T-helper 1 cell treated with Interleukin-12 subunit alpha and Interleukin-12 subunit beta and Interleukin-4 antibody, amounts not matched to agents 30 μg/mL and 1 μg/mL, for 36 hours (primary cell): Measurements from ENCODE around the gene ARHGAP45.
A peak's percentile ranks its signal among the peaks of the same experiment; 100 is the strongest.

Experiments
- H3K27ac Mint-ChIP-seq: one replicate; pipeline ENCODE4 v1.8.0; 2021; ENCODE audit warnings: mild to moderate bottlenecking, mixed read lengths
- H3K27me3 Mint-ChIP-seq: one replicate; pipeline ENCODE4 v1.8.0; 2021; ENCODE audit warnings: low read depth, mixed read lengths
- H3K36me3 Mint-ChIP-seq: one replicate; pipeline ENCODE4 v1.8.0; 2021; ENCODE audit warnings: low read depth, mixed read lengths
- H3K4me1 Mint-ChIP-seq: one replicate; pipeline ENCODE4 v1.8.0; 2021; ENCODE audit warnings: low read depth, mixed read lengths
- H3K4me3 Mint-ChIP-seq: one replicate; pipeline ENCODE4 v1.8.0; 2021; ENCODE audit warnings: mild to moderate bottlenecking, moderate library complexity, mixed read lengths
- H3K9me3 Mint-ChIP-seq: one replicate; pipeline ENCODE4 v1.8.0; 2021; ENCODE audit warnings: mixed read lengths

The ARHGAP45 gene

DNA sequence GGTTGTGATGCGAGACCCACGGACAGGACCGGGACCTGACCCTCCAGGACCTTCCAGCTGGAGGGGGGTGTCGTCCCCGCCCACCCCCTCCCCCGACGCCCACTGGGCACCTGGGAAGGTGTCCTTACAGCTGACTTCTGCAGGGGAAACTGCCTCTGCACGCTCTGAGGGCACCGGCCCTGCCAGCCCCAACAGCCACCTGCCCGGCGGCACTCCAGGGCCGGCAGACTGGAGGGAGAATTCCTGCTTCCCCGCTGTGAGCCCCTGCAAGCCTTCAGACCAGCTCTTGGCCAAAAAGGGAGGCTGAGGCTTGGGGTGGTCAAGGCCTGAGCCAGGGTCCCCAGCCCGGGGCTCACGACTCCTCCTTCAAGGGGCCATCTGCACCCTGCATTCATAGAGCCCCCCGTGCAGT, 39.3 kb upstream of the ARHGAP45 start:
- no peaks in the 10 kb centered on the region for H3K27me3 Mint-ChIP-seq
- no peaks in the 10 kb centered on the region for H3K9me3 Mint-ChIP-seq
- peak overlapping the region; percentile 65 for H3K27ac Mint-ChIP-seq
- peak overlapping the region; percentile 95 for H3K4me3 Mint-ChIP-seq
- H3K4me1 Mint-ChIP-seq, result peaks cover 23% of the 10 kb centered on the region
- H3K36me3 Mint-ChIP-seq, result peaks cover 24% of the 10 kb centered on the region

DNA sequence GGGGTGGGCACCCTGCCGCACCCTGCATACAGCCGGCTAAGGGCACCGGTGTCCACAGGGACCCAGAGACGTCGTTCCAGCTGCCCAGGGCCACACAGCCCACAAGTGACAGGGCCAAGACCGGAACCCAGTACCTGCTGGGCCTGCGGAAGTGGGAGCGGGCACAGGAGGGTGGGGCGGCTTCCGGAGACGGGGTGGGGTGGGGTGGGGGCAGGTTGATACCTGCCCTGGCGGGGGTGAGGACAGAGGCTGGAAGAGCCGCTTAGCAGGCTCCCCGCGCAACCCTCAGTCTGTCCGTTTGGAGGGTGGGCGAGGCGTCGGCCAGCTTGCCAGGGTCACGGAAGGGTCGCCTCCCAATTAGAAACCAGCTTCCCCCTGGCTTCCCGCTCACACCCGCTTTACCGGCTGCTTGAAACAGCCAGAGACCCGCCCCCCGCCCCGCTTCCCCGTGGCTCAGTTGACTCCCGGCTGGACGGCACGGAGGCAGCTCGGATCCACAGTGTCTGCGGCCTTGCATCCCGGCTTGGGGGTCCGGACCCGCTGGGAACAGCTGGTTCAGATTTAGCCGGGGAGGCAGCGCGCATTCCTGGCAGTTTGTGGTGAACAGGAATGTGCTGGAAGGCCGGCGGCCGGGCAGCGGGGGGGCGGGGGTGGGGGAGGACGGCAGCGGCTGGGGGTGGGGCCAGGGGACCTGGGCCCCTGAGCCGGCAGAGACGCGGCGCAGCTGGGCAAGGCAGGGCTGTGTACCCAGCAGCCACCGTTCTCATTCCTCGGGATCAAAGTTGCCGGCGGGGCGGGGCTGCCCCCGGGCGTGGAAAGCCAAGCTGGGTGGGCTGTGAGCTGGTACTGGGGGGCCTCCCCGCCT, 38.7 kb upstream of the ARHGAP45 start:
- Mint-ChIP-seq H3K4me3 (peak overlapping the region; percentile 85), H3K27me3 (no peaks in the 10 kb centered on the region), H3K4me1 (peaks cover 26% of the 10 kb centered on the region), H3K27ac (peak overlapping the region; percentile 65), H3K36me3 (peaks cover 29% of the 10 kb centered on the region), H3K9me3 (no peaks in the 10 kb centered on the region)

GRCh38 chr19:1032264-1032867, 34.6 kb upstream of the ARHGAP45 start:
- Mint-ChIP-seq H3K4me3 (no peak overlapping the region), H3K4me1 (peaks cover 36% of the 10 kb centered on the region), H3K27me3 (no peaks in the 10 kb centered on the region), H3K27ac (no peak overlapping the region), H3K36me3 (peaks cover 42% of the 10 kb centered on the region), H3K9me3 (no peaks in the 10 kb centered on the region)

GRCh38 chr19:1035998-1036621, 30.9 kb upstream of the ARHGAP45 start:
- H3K4me1 Mint-ChIP-seq, result peaks cover 57% of the 10 kb centered on the region
- no peaks in the 10 kb centered on the region for H3K9me3 Mint-ChIP-seq
- no peaks in the 10 kb centered on the region for H3K27me3 Mint-ChIP-seq
- H3K36me3 Mint-ChIP-seq, result peaks cover 55% of the 10 kb centered on the region
- H3K27ac Mint-ChIP-seq, result peak overlapping the region; percentile 65
- no peak overlapping the region for H3K4me3 Mint-ChIP-seq

DNA sequence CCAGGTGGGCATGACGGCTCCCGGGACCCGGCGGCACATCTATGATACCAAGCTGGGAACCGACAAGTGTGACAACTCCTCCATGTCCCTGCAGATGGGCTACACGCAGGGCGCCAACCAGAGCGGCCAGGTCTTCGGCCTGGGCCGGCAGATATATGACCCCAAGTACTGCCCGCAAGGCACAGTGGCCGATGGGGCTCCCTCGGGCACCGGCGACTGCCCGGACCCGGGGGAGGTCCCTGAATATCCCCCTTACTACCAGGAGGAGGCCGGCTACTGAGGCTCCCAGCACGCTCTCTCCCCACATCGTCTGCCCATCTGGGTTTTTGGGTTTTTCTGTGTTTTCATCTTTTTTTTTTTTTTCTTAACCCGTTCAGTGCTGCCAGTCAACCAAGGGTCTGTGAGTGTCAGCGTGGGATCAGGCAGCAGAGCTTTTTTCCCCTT, 29.3 kb upstream of the ARHGAP45 start:
- Mint-ChIP-seq H3K4me1 (peaks cover 53% of the 10 kb centered on the region), H3K36me3 (peaks cover 44% of the 10 kb centered on the region), H3K27ac (peak overlapping the region; percentile 89), H3K27me3 (no peaks in the 10 kb centered on the region), H3K9me3 (no peaks in the 10 kb centered on the region), H3K4me3 (peak overlapping the region; percentile 99)

DNA sequence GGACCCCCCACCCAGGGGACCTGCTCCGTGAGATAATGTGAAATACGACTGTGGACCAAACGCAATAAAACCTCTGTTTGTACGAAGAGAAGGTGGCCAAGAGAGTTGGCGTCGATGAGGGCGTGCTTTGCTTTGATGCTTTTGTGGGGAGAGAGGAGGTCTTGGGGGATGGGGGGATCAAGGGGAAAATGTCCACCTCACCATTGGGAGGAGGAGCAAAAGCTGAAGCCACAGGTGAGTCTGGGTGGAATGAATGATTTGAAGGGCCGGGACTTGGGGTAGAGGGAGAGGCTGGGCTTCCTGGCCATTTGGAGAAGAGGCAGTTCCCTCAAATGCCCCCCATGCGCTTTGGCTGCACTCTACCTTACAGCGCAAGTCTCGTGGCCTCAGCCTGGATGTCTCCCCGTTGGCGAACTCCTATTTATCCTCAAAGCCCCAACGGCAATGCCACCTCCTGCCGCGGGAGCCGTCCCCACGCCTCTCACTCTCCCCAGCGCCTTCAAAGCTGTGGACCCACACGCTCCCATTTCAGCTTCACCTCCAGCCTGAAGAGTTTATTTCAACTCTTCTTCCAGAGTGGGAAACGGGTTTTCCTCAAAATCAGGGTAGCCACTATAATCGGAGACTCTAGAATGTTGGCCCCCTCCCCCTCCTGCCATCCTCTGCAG, 27.9 kb upstream of the ARHGAP45 start:
- peak overlapping the region; percentile 89 for H3K27ac Mint-ChIP-seq
- peaks cover 48% of the 10 kb centered on the region for H3K4me1 Mint-ChIP-seq
- no peaks in the 10 kb centered on the region for H3K27me3 Mint-ChIP-seq
- peaks cover 37% of the 10 kb centered on the region for H3K36me3 Mint-ChIP-seq
- H3K4me3 Mint-ChIP-seq, result peak overlapping the region; percentile 99
- no peaks in the 10 kb centered on the region for H3K9me3 Mint-ChIP-seq

- Mint-ChIP-seq H3K27me3 (no peaks in the 10 kb centered on the region), H3K4me1 (peaks cover 48% of the 10 kb centered on the region), H3K27ac (peak within 1 kb of the TSS; percentile 89), H3K4me3 (peak within 1 kb of the TSS; percentile 99), H3K36me3 (peaks cover 37% of the 10 kb centered on the region), H3K9me3 (no peaks in the 10 kb centered on the region)
Measured at GRCh38 chr19:1039646-1040475, 27.1 kb upstream of the ARHGAP45 start, which contains the start of gene ABCA7. Gene ABCA7, plus strand, starts transcription at chr19:1040107. Its CDS starts 1,255 bp downstream, at chr19:1041362.

- Mint-ChIP-seq H3K4me3 (peak overlapping the region; percentile 99), H3K27me3 (no peaks in the 10 kb centered on the region), H3K27ac (peak overlapping the region; percentile 89), H3K36me3 (peaks cover 37% of the 10 kb centered on the region), H3K4me1 (peaks cover 46% of the 10 kb centered on the region), H3K9me3 (no peaks in the 10 kb centered on the region)
Measured at GRCh38 chr19:1040476-1041271, 26.3 kb upstream of the ARHGAP45 start.

- H3K27me3 Mint-ChIP-seq, result no peaks in the 10 kb centered on the region
- peaks cover 39% of the 10 kb centered on the region for H3K4me1 Mint-ChIP-seq
- H3K4me3 Mint-ChIP-seq, result peak overlapping the region; percentile 99
- peak overlapping the region; percentile 89 for H3K27ac Mint-ChIP-seq
- peaks cover 31% of the 10 kb centered on the region for H3K36me3 Mint-ChIP-seq
- no peaks in the 10 kb centered on the region for H3K9me3 Mint-ChIP-seq
Measured at GRCh38 chr19:1041272-1041834, 25.6 kb upstream of the ARHGAP45 start.

- H3K4me3 Mint-ChIP-seq, result no peak overlapping the region
- peaks cover 29% of the 10 kb centered on the region for H3K36me3 Mint-ChIP-seq
- H3K4me1 Mint-ChIP-seq, result peaks cover 37% of the 10 kb centered on the region
- H3K27ac Mint-ChIP-seq, result no peak overlapping the region
- no peaks in the 10 kb centered on the region for H3K9me3 Mint-ChIP-seq
- no peaks in the 10 kb centered on the region for H3K27me3 Mint-ChIP-seq
Measured at GRCh38 chr19:1041835-1042685, 24.9 kb upstream of the ARHGAP45 start.

GRCh38 chr19:1042689-1043511, 24.1 kb upstream of the ARHGAP45 start:
- no peak overlapping the region for H3K27ac Mint-ChIP-seq
- no peaks in the 10 kb centered on the region for H3K27me3 Mint-ChIP-seq
- H3K4me3 Mint-ChIP-seq, result no peak overlapping the region
- H3K9me3 Mint-ChIP-seq, result no peaks in the 10 kb centered on the region
- H3K36me3 Mint-ChIP-seq, result peaks cover 22% of the 10 kb centered on the region
- peaks cover 32% of the 10 kb centered on the region for H3K4me1 Mint-ChIP-seq
